GM18909 (cell line): ENCODE measurements around the gene NAA10.

Source experiments
- ATAC-seq: cut with Tn5 transposase; IDR thresholded peaks from one replicate; pipeline ENCODE4 v1.9.1; 2021; ENCODE audit warnings: mild to moderate bottlenecking; ENCODE audit not compliant: unreplicated experiment, poor library complexity

NAA10 gene

DNA sequence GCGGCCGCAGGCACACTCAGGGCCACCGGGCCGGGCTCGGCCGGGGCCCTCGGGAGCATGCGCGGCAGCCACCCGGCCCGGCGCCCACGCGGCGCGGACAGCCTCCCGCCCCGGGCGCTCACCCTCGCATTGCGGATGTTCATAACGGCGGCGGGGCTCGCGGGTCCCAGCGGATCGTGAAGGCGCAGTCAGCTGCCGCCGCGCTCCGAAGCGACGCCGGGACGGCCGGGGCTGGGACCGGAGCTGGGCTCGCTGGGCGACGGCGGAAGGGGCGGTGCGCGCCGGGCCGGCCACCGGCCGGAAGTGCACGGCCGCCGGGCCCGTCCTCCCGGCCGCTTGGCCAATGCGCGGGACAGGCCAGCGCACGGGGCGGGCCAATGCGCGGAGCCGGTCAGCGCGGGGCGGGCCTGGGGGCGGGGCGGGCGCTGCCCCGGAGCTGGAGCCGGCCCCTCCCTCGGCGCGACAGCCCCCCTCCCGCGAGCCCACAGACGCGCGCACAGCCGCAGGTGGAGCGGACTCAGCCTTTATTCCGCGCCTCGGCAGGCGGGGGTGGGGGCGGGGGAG, at the start of gene NAA10:
Gene NAA10 (minus strand): TSS at position 276 of the 564 bp plus-strand sequence. CDS start 133 bp downstream, at position 143.
- peak; percentile 81 for ATAC-seq

DNA sequence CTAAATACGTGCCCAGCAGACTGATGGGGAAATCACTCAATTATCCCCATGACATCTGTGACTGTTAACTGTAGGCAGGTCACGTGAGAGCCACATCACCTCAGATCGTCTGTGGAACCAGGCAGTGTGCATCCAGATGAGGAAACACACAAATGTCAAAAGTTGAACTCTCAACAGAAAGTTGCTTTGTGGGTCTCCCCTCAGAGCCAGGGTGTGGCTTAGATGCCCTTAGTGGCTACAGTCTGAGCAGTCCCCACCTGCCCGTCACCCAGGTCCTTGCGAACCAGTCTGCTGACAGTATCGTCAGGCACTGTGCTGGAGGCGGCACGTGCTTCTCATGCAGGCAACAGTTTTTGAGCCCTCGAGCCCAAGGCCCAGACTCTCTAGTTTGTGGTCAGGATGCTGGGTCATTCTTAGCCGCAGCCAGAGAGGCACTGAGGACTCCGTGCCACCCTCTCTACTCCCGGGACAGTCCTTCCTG, 48.5 kb upstream of the NAA10 start:
- ATAC-seq: no peak

DNA sequence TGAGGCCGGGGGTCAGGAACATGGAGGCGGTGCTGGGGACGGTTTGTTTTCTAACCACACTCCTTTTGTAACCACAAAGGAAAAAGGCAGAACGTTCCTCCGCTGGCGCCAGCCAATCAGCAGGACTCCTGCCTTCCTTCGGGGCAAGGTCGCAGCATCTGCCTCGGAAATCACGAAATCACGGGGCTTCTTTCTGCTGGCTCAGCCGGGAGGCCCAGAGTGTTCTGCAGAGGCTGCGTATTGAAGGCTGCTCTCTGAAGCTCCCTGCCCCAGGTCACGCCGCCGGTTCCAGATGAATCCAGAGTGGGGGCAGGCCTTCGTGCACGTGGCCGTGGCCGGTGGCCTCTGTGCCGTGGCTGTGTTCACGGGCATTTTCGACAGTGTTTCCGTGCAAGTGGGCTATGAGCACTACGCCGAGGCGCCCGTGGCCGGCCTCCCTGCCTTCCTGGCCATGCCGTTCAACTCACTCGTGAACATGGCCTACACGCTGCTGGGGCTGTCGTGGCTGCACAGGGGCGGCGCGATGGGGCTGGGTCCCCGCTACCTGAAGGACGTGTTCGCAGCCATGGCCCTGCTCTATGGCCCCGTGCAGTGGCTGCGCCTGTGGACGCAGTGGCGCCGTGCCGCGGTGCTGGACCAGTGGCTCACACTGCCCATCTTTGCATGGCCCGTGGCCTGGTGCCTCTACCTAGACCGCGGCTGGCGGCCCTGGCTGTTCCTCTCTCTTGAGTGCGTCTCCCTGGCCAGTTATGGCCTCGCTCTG, 47.1 kb upstream of the NAA10 start:
- no peak for ATAC-seq

DNA sequence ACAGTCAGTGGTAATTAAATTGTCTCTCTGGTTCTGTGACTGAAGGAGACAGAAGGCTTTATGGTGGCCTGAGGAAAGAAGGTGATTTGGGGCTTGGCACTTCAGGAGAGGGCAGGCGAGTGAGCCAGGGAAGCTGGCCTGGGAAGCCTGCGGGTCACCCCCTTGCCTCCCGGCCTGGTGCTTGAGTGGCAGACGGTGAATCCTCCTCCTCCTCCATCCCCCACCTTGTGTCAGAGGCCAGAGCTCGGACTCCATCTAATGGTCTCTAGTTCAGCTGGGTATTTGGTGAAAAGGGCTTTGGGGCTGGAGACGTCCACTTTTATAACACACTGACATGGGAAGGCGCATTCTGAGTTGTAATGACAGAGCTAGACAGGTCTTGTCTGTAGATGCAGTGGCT, 46.4 kb upstream of the NAA10 start:
- no peak for ATAC-seq

DNA sequence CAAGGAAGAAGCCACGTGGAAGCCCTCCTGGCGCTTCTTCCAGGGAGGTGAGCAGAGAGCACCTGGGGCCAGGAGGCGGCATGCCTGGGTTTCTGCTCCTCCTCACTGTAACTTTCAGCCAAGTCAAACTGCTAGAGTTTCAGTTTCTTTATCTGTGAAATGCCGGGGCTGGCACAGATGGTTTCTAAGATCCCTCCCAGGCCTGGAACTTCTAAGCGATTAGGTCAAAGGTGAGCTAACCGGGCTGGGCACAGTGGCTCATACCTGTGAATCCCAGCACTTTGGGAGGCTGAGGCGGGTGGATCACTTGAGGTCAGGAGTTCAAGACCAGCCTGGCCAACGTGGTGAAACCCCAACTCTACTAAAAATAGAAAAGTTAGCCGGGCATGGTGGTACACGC, 45.6 kb upstream of the NAA10 start:
- peak; percentile 43 for ATAC-seq

DNA sequence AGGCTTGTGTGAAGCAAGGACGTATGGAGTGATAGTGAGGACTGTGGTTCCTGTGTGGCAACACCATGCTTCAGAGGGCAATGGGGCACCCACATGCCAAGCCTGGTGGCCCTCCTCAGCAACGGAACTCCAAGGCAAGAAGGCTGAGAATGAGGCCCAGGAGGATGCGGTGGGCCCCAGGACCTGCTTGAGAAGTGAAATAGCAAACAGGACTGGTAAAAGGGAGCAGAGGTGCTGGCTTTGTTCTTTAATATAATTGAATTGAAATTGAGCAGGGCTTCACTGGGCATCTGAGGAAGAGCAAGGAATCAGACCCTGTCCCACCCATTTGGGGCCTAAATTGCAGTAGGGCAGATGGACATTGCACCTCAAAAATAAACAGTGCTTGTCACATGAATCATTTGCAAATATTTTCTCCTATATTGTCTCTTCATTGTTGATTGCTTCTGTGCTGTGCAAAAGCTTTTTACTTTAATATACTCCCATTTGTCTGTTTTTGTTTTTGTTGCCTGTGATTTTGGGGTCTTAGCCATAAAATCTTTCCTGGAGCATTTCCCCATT, 40.0 kb upstream of the NAA10 start:
- no peak for ATAC-seq

DNA sequence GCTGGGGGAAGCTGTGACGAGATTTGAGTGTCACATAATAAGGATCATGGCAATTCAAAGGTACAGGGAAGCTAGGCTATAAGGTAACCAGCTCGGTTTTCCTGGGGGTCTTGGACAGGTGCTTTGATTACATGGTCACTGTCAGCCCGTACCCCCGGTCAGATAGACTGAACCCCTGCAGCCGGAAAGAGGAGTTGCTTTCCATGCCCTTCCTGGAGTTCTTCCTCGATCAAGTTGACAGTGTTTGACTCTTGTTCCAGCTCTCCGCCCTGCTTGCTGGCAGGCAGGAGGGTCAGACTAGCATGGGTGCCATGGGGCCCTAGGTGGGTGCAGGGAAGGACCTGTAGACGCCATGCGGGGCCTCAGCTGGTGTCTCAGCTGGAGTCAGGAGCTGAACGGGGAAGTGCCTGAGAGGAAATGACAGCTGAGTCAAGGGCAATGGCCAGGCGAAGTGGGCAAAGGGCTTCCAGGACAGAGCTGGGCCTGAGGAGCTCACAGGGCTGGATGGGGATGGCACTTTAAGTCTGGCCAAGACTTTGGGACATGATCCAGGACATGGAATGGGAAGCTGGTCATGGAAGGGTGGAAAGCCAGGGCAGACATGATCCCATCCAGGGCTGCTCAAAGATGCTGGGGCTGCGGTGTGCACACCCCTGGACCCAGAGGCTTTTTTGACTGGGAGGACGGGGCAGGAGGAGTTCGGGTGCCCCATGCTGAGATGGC, 39.3 kb upstream of the NAA10 start:
- no peak for ATAC-seq

DNA sequence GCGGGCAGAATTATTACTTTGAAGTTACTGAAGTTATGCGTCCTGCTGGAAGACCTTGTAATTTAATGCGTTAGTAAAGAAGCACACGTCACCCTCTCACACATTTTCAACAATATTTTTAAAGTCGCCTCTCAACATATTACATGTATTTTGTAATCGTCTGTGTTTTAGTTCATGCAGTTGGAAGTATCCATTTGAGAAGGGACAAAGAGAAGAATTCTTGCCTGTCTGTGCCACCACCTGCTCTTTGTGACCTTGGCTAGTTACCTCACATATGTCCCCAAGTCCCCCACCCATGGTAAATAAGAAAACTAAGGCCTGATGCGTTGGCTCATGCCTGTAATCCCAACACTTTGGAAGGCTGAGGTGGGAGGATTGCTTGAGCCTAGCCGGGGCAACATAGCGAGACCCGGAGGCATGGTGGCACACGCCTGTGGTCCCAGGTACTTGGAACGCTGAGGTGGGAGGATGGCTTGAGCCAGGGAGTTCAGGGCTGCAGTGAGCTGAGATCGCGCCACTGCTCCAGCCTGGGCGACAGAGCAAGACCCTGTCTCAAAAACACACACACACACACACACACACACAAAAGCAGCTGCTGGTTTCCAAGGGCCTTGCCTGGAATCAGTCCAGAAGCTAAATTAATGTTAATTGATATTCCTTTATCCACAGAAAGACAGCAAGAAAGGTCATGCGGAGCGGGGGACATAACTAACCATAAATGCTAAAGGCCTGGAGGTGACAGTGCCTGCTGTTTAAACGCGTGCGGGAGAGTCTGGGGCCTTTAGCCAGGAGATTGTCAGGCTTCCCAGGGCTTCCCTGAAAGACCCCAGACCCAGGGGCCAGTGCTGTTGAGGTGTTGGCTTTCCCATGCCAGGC, 38.5 kb upstream of the NAA10 start:
- no peak for ATAC-seq

DNA sequence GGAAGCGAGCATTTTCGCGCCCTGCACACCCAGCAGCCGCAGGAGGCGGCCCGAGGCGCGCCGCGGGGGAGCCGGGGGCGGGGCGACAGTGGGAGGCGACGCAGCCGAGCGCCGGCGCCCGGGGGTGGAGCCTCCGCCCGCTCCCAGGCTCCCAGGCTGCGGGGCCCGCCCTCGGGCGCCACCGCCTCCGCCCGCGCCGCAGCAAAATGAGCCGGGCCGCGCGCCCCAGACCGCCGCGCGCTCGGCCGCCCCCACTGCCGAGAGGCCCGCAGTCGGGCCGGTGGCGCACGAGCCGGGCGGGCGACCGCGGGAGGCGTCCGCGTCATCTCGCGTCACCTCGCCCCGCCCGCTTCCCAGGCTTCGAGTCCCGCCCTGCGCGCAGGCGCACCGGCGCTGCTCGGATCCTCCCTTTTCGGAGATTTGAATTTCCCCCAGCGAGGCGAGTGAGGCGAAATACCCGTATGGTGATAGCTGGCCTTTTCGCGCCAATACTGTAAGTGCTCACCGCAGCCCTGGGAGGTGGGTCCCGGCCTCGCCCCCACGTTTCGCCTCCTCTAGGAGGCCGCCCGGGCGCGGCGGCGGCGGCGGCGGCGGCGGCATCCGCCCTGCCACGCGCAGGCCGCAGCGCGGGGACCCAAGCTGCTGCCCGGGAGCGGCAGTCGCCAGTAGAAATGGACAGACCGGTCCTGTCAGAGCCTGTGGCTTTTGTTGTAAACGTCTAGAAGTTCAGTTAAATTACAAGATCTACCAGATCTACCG, 37.7 kb upstream of the NAA10 start, which contains the start of gene TMEM187:
Gene TMEM187 (plus strand): TSS at position 387 of the 759 bp plus-strand sequence. CDS start 9,309 bp downstream, outside the sequence.
- peak; percentile 63 for ATAC-seq

DNA sequence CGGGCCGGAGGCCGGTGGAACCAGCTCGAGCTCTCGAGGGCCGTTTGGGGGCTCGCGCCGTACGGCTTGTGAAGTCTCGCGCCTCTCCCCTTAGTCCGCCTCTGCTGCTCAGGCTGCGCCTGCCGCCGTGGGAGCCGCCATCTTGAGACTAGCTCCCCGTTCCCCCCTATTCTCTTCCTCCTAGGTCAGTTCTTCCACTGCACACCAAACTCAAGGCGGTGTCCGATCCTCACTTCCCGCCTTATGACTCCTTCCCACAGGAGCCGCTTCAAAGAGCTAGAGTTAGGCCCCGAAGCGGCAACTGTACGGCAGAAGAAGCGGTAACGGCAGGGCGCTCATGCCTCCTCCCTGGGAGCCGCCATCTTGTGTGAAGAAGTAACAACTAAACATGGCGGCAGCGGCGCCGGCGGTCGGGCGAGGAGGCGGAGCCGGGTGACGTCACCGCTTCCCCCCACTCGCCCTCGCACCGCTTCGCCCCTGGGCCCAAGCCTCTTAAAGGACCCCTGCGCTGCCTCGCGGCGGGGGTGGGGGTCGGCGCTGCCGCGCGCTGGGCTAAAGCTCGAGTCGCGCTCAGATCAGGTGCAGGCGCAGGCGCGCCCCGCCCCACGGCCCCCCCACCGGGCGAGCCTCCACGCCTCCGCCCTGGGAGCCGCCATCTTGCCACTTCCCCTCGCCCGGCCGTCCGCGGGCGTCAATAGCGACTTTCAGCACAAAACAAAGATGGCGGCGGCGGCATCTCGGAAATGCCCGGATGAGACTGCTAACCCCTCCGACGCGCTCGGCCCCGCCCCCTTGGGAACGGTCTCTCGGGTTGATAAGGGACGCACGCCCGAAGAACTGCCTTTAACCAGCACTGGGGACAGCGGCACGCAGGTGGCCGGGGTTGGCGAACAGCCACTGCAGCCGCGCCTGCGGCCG, 36.9 kb upstream of the NAA10 start, which contains the start of gene HCFC1:
Gene HCFC1 (minus strand): TSS at position 369 of the 918 bp plus-strand sequence. CDS start 978 bp downstream, outside the sequence.
- ATAC-seq: peak; percentile 50

DNA sequence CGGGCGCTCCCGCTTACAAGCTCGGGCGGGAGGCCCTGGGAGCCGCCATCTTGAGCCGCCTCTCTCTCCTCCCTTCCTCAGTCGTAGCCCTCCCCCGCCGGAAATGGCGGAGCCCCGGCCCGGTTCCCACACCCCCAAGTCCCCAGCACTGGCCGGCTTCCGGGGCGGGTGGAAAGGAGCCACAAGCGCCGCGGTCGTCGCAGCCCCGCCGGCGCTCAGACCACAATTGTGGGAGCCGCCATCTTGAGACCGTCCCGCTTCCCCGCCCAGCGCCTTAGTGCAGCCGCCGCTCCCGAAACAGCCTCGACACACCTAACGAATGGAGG, 36.2 kb upstream of the NAA10 start:
- ATAC-seq: peak; percentile 52

DNA sequence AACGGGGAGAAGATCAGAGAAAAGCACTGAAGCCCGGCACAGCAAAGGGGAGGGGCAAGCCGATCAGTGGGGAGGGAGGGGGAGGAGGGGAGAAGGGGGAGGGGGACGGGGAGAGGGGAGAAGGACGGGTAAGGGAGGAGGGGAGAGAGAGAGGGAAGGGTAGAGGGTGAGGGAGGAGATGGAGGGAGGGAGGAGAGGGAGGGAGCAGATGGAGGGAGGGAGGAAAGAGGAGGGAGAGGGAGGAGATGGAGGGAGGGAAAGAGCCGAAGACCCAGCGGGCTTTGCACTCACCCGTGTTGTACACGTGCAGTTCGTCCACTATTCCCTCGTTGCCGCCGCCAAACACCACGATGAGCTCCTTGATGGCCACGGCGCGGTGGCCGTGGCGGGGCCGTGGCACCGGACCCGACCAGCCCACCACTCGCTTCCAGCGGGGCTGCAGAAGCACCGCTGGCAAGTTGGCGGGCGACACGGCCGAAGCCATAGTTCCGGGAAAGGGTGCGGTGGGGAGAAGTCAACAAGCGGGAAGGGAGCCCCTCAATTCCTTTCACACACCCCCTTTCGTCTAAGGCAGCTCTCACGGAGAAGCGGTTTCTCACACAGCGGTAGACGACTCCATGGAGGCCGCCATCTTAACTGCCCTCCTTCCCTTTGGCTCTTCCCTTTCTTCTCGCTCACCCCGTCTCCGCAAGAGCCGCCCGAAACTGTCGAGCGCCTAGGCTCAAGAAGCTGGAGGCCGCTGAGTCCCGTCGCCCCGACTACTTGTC, 35.7 kb upstream of the NAA10 start:
- ATAC-seq: peak; percentile 7

DNA sequence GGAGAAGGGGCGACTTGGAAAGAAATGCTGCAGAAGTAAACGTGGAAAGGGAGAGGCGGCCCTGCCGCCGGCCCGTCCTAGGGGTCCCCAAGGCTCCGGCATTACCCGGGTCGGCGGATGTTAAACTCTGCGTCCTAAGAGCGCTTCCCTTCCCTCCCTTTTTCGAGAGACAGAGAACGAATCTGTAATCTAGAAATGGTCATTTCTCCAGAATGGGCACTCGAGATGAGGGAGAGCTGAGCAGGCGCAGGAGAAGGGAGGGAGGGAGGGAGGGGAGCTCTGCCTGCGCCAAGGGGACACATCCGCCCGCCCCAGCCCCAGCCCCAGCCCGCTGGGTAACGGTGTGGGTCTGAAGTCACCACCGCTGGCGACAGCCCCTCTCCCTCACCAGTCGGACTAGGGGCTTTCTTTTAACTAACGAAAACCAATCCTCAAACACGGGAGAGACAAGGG, 35.1 kb upstream of the NAA10 start:
- no peak for ATAC-seq

DNA sequence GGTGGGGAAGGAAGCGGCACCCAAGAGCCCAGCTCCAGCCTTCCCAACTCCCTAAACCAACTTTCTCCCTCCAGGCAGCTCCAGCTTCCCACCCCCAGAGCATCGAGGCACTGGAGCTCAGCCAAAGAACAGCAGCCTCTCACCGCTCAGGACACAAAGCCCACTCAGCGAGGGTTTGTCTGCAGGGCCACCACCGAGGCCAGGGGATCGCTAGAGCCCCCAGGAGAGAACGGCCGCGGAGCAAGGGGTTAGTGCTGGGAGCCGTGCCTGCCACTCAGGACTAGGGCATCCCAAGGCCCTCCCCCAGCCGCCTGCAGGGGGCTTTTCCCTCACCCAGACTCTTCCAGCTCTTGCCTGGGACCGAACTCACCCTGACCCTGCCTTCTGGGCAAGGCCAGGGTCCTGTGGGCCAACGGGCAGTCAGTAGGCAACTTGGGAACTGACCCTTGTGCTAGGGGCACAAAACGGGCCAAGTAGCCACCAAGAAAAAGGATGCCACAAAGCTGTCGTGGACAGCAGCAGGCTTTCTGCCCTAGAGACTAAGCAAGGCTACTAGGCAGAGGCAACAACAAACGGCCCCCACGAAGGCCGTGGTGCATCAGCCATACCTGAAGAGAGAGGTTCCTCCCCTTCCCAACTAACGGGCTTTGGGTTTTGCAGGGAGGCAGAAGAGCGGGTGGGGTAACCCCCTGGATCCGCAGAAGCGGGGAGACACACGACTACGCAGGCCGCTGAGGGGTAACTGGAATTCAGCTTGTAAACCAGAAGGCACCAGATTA, 34.5 kb upstream of the NAA10 start:
- no peak for ATAC-seq

DNA sequence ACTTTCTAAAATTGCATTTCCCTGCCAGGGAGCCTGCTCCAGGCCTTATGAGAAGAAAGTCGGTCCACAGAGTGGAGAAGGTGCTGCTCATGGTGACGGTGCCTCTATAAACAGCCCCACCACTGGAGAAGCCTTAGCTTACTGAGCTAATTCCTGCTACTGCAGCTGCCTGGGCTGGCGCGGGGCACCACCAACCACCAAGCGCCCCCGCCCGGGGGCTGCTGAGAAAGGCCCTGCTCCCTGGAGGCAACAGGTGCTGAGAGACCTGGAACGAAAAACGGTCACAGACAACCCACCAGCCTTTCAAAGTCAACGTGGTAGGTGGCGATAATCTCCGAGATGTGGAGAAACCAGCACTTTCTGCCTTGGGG, 33.9 kb upstream of the NAA10 start:
- ATAC-seq: no peak

DNA sequence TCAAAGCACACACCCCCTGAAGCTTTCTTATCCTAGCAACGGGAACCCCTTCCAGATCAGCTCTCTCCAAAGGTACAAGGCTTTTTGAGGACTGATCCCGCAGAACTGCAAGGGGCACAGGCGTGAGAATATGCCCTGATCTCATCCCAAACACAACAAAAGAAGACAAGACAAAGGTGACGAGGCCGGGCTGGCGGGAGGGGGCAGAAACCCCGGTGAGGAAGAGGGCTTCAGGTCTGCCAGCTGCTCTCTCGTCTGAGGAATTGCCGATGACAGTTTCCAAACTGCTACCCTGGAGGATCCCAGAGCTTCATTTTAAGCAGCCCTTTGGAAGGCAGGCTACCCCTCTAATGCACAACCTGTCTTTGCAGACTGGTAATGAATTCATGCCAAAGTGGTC, 33.4 kb upstream of the NAA10 start:
- ATAC-seq: no peak
